H9 (cell line): ENCODE measurements around the gene IGFBP4. TPM values are rescaled to one million over a fixed set of nuclear protein-coding genes. Genes with fewer than 3 reads are reported as not detected.

Experiments
- DNase-seq: peaks from one replicate; pipeline ENCODE4 v3.0.0-alpha.2; 2017
- H2AFZ ChIP-seq: one replicate; pipeline ENCODE4 v1.6.1; 2013; ENCODE audit warnings: mild to moderate bottlenecking, low read length, control low read depth, moderate library complexity
- H2AK5ac ChIP-seq: 2 replicates; pipeline ENCODE4 v1.6.1; 2013; ENCODE audit warnings: low read length, control low read depth, mixed read lengths; ENCODE audit not compliant: insufficient read length
- H2BK120ac ChIP-seq: one replicate; pipeline ENCODE4 v1.6.1; 2013; ENCODE audit warnings: low read depth, mild to moderate bottlenecking, low read length, control low read depth, inconsistent platforms; ENCODE audit not compliant: poor library complexity, severe bottlenecking
- H2BK12ac ChIP-seq: 2 replicates; pipeline ENCODE4 v1.6.1; 2013; ENCODE audit warnings: low read length, control low read depth, mixed read lengths, low read depth; ENCODE audit not compliant: insufficient read length
- H2BK15ac ChIP-seq: 2 replicates; pipeline ENCODE4 v1.6.1; 2013; ENCODE audit warnings: low read depth, low read length, control low read depth
- H2BK20ac ChIP-seq: one replicate; pipeline ENCODE4 v1.6.1; 2013; ENCODE audit warnings: low read depth, mild to moderate bottlenecking, low read length, control low read depth, inconsistent platforms; ENCODE audit not compliant: poor library complexity, severe bottlenecking
- H2BK5ac ChIP-seq: 2 replicates; pipeline ENCODE4 v1.6.1; 2013; ENCODE audit warnings: low read length, control low read depth, mixed read lengths; ENCODE audit not compliant: insufficient read length
- H3K14ac ChIP-seq: 2 replicates; pipeline ENCODE4 v1.6.1; 2013; ENCODE audit warnings: low read length, control low read depth; ENCODE audit not compliant: insufficient read depth
- H3K18ac ChIP-seq: 2 replicates; pipeline ENCODE4 v1.6.1; 2013; ENCODE audit warnings: low read depth, mild to moderate bottlenecking, mixed read lengths, low read length, control low read depth; ENCODE audit not compliant: insufficient read length
- H3K23ac ChIP-seq: 2 replicates; pipeline ENCODE4 v1.6.1; 2013; ENCODE audit warnings: low read length, control low read depth, mixed read lengths, low read depth; ENCODE audit not compliant: insufficient read length
- H3K23me2 ChIP-seq: 2 replicates; pipeline ENCODE4 v1.6.1; 2013; ENCODE audit warnings: low read depth, mild to moderate bottlenecking, mixed read lengths, low read length, control low read depth; ENCODE audit not compliant: insufficient read length, poor library complexity, severe bottlenecking
- H3K27ac ChIP-seq: 2 replicates; pipeline ENCODE4 v1.5.1; 2013; ENCODE audit warnings: low read length, control low read depth, mixed read lengths, low read depth; ENCODE audit not compliant: insufficient read length
- H3K27me3 ChIP-seq: 2 replicates; pipeline ENCODE4 v1.6.1; 2013; ENCODE audit warnings: low read length, control low read depth, inconsistent platforms; ENCODE audit not compliant: insufficient read depth
- H3K4ac ChIP-seq: 2 replicates; pipeline ENCODE4 v1.6.1; 2013; ENCODE audit warnings: low read depth, mild to moderate bottlenecking, control low read depth, inconsistent platforms, low read length, moderate library complexity
- H3K4me1 ChIP-seq: 2 replicates; pipeline ENCODE4 v1.6.1; 2013; ENCODE audit warnings: low read length, control low read depth, inconsistent platforms; ENCODE audit not compliant: insufficient read depth
- H3K4me2 ChIP-seq: 2 replicates; pipeline ENCODE4 v1.6.1; 2013; ENCODE audit warnings: low read length, control low read depth, mixed read lengths; ENCODE audit not compliant: insufficient read length, insufficient read depth
- H3K56ac ChIP-seq: 2 replicates; pipeline ENCODE4 v1.6.1; 2013; ENCODE audit warnings: low read depth, mild to moderate bottlenecking, mixed read lengths, low read length, control low read depth; ENCODE audit not compliant: insufficient read length
- H3K79me1 ChIP-seq: 2 replicates; pipeline ENCODE4 v1.6.1; 2013; ENCODE audit warnings: low read depth, mild to moderate bottlenecking, moderate library complexity, low read length, control low read depth, inconsistent platforms; ENCODE audit not compliant: insufficient read depth, poor library complexity, severe bottlenecking
- H3K79me2 ChIP-seq: 2 replicates; pipeline ENCODE4 v1.6.1; 2013; ENCODE audit warnings: low read length, control low read depth, inconsistent platforms; ENCODE audit not compliant: insufficient read depth
- H3K9ac ChIP-seq: 2 replicates; pipeline ENCODE4 v1.6.1; 2013; ENCODE audit warnings: low read length, control low read depth, mixed read lengths; ENCODE audit not compliant: insufficient read length; ENCODE audit errors: extremely low read depth
- H3K9me3 ChIP-seq: one replicate; pipeline ENCODE4 v1.6.1; 2013; ENCODE audit warnings: low read depth, low read length, inconsistent platforms; ENCODE audit not compliant: control insufficient read depth
- H3T11ph ChIP-seq: one replicate; pipeline ENCODE4 v1.6.1; 2013; ENCODE audit warnings: mild to moderate bottlenecking, low read length, control low read depth, inconsistent platforms
- H4K20me1 ChIP-seq: one replicate; pipeline ENCODE4 v1.6.1; 2013; ENCODE audit not compliant: control insufficient read depth, insufficient read length, insufficient read depth
- H4K5ac ChIP-seq: 2 replicates; pipeline ENCODE4 v1.6.1; 2013; ENCODE audit warnings: low read depth, mild to moderate bottlenecking, mixed read lengths, low read length, control low read depth; ENCODE audit not compliant: insufficient read length
- H4K8ac ChIP-seq: replicated peaks from 2 replicates; pipeline ENCODE4 v1.6.1; 2013; ENCODE audit warnings: low read length, control low read depth, mixed read lengths, low read depth; ENCODE audit not compliant: insufficient read length
- H4K91ac ChIP-seq: 2 replicates; pipeline ENCODE4 v1.6.1; 2013; ENCODE audit warnings: low read depth, mild to moderate bottlenecking, moderate library complexity, mixed read lengths, low read length, control low read depth; ENCODE audit not compliant: insufficient read length
- H3K27ac Mint-ChIP-seq, 3 experiments: 2 replicates in 2 of 3; 3 replicates in 1 of 3; pipeline ENCODE4 v1.8.0; 2020 to 2021; ENCODE audit warnings: mixed read lengths in 3 of 3, mild to moderate bottlenecking in 1 of 3, moderate library complexity in 1 of 3
- H3K27me3 Mint-ChIP-seq: 2 replicates; pipeline ENCODE4 v1.8.0; 2021; ENCODE audit warnings: low read depth, mild to moderate bottlenecking, moderate library complexity, mixed read lengths
- H3K36me3 Mint-ChIP-seq, 3 experiments: 2 replicates in 2 of 3; 3 replicates in 1 of 3; pipeline ENCODE4 v1.8.0; 2020 to 2021; ENCODE audit warnings: low read depth in 3 of 3, mixed read lengths in 3 of 3; ENCODE audit not compliant: insufficient read depth in 1 of 3
- H3K4me1 Mint-ChIP-seq, 2 experiments: 2 replicates each; pipeline ENCODE4 v1.8.0; 2020; ENCODE audit warnings: mixed read lengths in 2 of 2
- H3K4me3 Mint-ChIP-seq, 2 experiments: 2 replicates in 1 of 2; 3 replicates in 1 of 2; pipeline ENCODE4 v1.8.0; 2020 to 2021; ENCODE audit warnings: mild to moderate bottlenecking in 2 of 2, mixed read lengths in 2 of 2, moderate library complexity in 1 of 2
- H3K9me3 Mint-ChIP-seq, 2 experiments: 2 replicates in 1 of 2; 3 replicates in 1 of 2; pipeline ENCODE4 v1.8.0; 2020; ENCODE audit warnings: mild to moderate bottlenecking in 2 of 2, mixed read lengths in 2 of 2, moderate library complexity in 1 of 2
- WGBS: extraction: QIAGEN DNeasy Blood & Tissue Kit; methylation state at CpG from one replicate; pipeline ENCODE4 v1.1.7; 2013; ENCODE audit warnings: missing lambda C conversion rate, low lambda C conversion rate, mixed read lengths; ENCODE audit not compliant: insufficient read length; ENCODE audit errors: extremely low coverage; 5-methylcytosine and 5-hydroxymethylcytosine counted together
- total RNA-seq: library from RNA; stranded (reverse); gene quantifications from 2 replicates; pipeline ENCODE4 v1.2.1, GENCODE V29; 2021
- TF ChIP-seq, protein P1 (sequence below): fragments of 200-600 bp; sonication (generic); conservative IDR thresholded peaks from 3 replicates; pipeline ENCODE4 v1.8.0; 2021; ENCODE audit warnings: antibody characterized with exemption, mild to moderate bottlenecking

Gene IGFBP4
- total RNA-seq, 1 experiment from 2014 or later = 49.9 TPM

DNA sequence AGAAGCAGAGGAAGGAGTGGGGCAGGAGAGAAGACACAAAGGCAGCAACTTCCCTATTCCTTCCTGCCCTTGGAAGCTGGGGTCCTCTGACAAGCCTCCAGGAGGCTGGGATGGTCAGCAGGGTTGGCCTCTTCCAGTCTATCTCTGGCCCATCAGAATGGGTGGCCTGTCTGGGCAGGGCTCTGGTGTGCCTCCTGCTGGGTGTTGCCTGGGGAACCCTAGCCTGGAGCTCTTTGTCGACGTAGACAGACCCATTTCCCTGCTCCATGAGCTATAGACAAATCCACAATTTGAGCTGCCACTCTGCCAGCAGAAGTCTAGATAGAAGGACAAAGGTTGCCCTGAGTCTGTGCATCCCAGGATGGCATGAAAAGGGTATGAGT lies 11.4 kb downstream of the IGFBP4 start:
- H3T11ph ChIP-seq = no peak overlapping the region
- peaks cover 23% of the 10 kb centered on the region in 2 experiments for H3K4me1 Mint-ChIP-seq
- H4K20me1 ChIP-seq = peaks cover 2% of the 10 kb centered on the region
- H3K18ac ChIP-seq = no peak overlapping the region
- no peak overlapping the region for H3K23ac ChIP-seq
- no peak overlapping the region for H3K14ac ChIP-seq
- DNase-seq = no peak
- H2BK20ac ChIP-seq = no peak overlapping the region
- H3K4me1 ChIP-seq = 0 out of 2 replicates have a peak, but pooled peaks cover 3% of the 10 kb centered on the region
- H4K5ac ChIP-seq = no peak overlapping the region
- H2AFZ ChIP-seq = no peak overlapping the region
- H2BK12ac ChIP-seq = no peak overlapping the region
- H3K36me3 Mint-ChIP-seq = peaks cover 39 to 46% (median 42%) of the 10 kb centered on the region in 3 experiments; a peak in 6 of 7 replicates
- H3K9ac ChIP-seq = no peak overlapping the region
- no peak overlapping the region for H2BK5ac ChIP-seq
- no peaks in the 10 kb centered on the region for H3K79me1 ChIP-seq
- no peaks in the 10 kb centered on the region for H3K27me3 ChIP-seq
- no peaks in the 10 kb centered on the region for H3K9me3 ChIP-seq
- H3K4me3 Mint-ChIP-seq = no peak overlapping the region
- WGBS = no CpG with 5 or more reads among the region's 2 CpGs
- H2BK120ac ChIP-seq = no peak overlapping the region
- no peak overlapping the region for H3K27ac Mint-ChIP-seq
- no peak overlapping the region for H3K4ac ChIP-seq
- no peak overlapping the region for H2AK5ac ChIP-seq
- H3K56ac ChIP-seq = no peak overlapping the region
- TF ChIP-seq, protein P1, sequence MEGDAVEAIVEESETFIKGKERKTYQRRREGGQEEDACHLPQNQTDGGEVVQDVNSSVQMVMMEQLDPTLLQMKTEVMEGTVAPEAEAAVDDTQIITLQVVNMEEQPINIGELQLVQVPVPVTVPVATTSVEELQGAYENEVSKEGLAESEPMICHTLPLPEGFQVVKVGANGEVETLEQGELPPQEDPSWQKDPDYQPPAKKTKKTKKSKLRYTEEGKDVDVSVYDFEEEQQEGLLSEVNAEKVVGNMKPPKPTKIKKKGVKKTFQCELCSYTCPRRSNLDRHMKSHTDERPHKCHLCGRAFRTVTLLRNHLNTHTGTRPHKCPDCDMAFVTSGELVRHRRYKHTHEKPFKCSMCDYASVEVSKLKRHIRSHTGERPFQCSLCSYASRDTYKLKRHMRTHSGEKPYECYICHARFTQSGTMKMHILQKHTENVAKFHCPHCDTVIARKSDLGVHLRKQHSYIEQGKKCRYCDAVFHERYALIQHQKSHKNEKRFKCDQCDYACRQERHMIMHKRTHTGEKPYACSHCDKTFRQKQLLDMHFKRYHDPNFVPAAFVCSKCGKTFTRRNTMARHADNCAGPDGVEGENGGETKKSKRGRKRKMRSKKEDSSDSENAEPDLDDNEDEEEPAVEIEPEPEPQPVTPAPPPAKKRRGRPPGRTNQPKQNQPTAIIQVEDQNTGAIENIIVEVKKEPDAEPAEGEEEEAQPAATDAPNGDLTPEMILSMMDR = no peak
- no peak overlapping the region for H3K27ac ChIP-seq
- no peak overlapping the region for H4K8ac ChIP-seq
- no peak overlapping the region for H4K91ac ChIP-seq
- no peaks in the 10 kb centered on the region; the same call in 1 of the 2 replicates for H3K79me2 ChIP-seq
- H3K9me3 Mint-ChIP-seq = no peaks in the 10 kb centered on the region
- H3K23me2 ChIP-seq = no peaks in the 10 kb centered on the region
- no peaks in the 10 kb centered on the region for H3K27me3 Mint-ChIP-seq
- H2BK15ac ChIP-seq = no peak overlapping the region
- no peak overlapping the region for H3K4me2 ChIP-seq
